ENCODE results near the gene ZNF830. TPM values are rescaled to one million over a fixed set of nuclear protein-coding genes. Genes with fewer than 3 reads are reported as not detected.

ZNF830 gene
- total and polyA plus RNA-seq, 2 of the 4 experiments (the other 2 are of a cell fraction): 5.5 to 6.6 TPM

DNA sequence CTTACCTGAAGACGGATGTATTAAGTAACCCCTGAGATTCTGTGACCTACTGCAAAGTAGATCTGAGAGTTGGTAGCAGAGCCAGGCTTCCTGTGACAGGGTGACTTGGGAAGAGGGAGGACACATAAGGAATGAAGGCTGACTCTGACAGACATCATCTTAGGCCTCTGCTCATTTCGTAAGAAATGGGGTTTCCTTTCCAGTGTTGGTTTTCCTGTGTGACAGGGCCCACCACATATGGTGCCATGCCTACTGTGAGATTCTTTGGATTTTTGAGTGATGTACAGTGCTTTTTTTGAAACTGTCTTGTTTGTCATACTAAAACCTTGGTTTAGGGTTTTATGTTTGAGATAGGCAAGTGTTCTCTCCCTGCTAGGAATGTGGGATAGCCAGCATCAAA is 31.7 kb downstream of the ZNF830 start:
- H3K36me3 ChIP-seq (ENCODE audit: control insufficient read depth, insufficient read depth, low read length): peaks cover 45% of the 10 kb centered on the region
- no peak overlapping the region for H4K91ac ChIP-seq (ENCODE audit: insufficient read depth, low read depth, low read length)
- ChIA-PET CTCF (no interaction called here), POLR2A (ENCODE audit: unreplicated experiment) (no interaction called here)
- peaks cover 14% of the 10 kb centered on the region for H3K9me1 ChIP-seq (ENCODE audit: insufficient read depth, low read length)
- no CpG with 5 or more reads among the region's 2 CpGs for WGBS, 2 experiments (ENCODE audit: extremely low coverage in 2 of 2, insufficient read length in 1 of 2)
- H2BK15ac ChIP-seq (ENCODE audit: low read depth, low read length): no peak overlapping the region
- DNase-seq: no peak
- H3K27ac ChIP-seq (ENCODE audit: insufficient read depth, low read length): no peak overlapping the region
- H4K5ac ChIP-seq (ENCODE audit: low read depth, low read length): no peak overlapping the region
- H4K8ac ChIP-seq (ENCODE audit: low read depth in 2 of 2, low read length in 2 of 2): no peak overlapping the region
- H3K14ac ChIP-seq (replicated peaks; ENCODE audit: low read depth, low read length): no peak overlapping the region
- H2AK9ac ChIP-seq (replicated peaks; ENCODE audit: low read depth, low read length, poor library complexity): no peak overlapping the region
- H3K23ac ChIP-seq (ENCODE audit: low read depth, low read length): no peak overlapping the region
- no peak overlapping the region for H3K18ac ChIP-seq (ENCODE audit: low read depth, low read length)
- H3K56ac ChIP-seq (ENCODE audit: extremely low read depth, insufficient read depth, low read length): no peak overlapping the region
- intact Hi-C loops (cut with micrococcal nuclease): loop anchor here (10.0 kb wide), 1 partner anchor 552 kb away; no protein-coding TSS in a partner anchor
- peaks cover 13% of the 10 kb centered on the region for H3K4me1 ChIP-seq (ENCODE audit: control insufficient read depth, insufficient read depth, low read length)
- no peak overlapping the region for H2AK5ac ChIP-seq (ENCODE audit: low read depth, low read length)
- TF ChIP-seq CTCF (conservative IDR thresholded peaks at IDR 0.05; ENCODE audit: low read depth, low read length): no peak
- no peak for TF ChIP-seq CHD1 (IDR thresholded peaks at IDR 0.05; ENCODE audit: low read depth, low read length)
- TF ChIP-seq RCOR1 (IDR thresholded peaks at IDR 0.05; ENCODE audit: insufficient replicate concordance, low read length): no peak
- TF ChIP-seq RAD21 (IDR thresholded peaks at IDR 0.05; ENCODE audit: low read length): no peak
- TF ChIP-seq FOS (IDR thresholded peaks at IDR 0.05; ENCODE audit: low read depth, low read length): no peak
- TF ChIP-seq RFX5 (IDR thresholded peaks at IDR 0.05; ENCODE audit: low read depth, low read length): no peak
- no peak overlapping the region for H3K4ac ChIP-seq (ENCODE audit: low read depth, low read length)
- no peak overlapping the region for H2BK20ac ChIP-seq (ENCODE audit: low read depth, low read length)
- no peak overlapping the region for H2AFZ ChIP-seq (replicated peaks; ENCODE audit: low read length, poor library complexity)
- no peak overlapping the region for H3K4me2 ChIP-seq (ENCODE audit: low read depth, low read length)
- no peak overlapping the region for H2BK5ac ChIP-seq (ENCODE audit: low read depth, low read length, poor library complexity, severe bottlenecking)
- no peak overlapping the region for H2BK120ac ChIP-seq (ENCODE audit: low read depth, low read length)
- BruUV-seq (replicated peaks): no TSS peak
- H3K79me1 ChIP-seq (ENCODE audit: low read depth in 1 of 2, low read length in 2 of 2): peaks cover 7 to 13% of the 10 kb centered on the region in 2 experiments; a peak in 3 of 4 replicates
- in situ Hi-C loops (cut with MboI; ENCODE audit: low sequenced_read_pairs): loop anchor here (25.0 kb wide), 1 partner anchor 594 kb away; the partner anchor contains the start of genes AP2B1 and PEX12
- no peak for ATAC-seq (ENCODE audit: low read depth)
- no peak overlapping the region for H3K4me3 ChIP-seq (ENCODE audit: insufficient read depth, low read depth, low read length)
- H3K9ac ChIP-seq (ENCODE audit: low read depth, low read length): no peak overlapping the region
- dilution Hi-C loops (cut with HindIII; ENCODE audit: low sequenced_read_pairs, unreplicated experiment): no loop called here
- no peaks in the 10 kb centered on the region for H3K9me3 ChIP-seq (ENCODE audit: control insufficient read depth, insufficient read depth, low read length)
- no peaks in the 10 kb centered on the region for H4K20me1 ChIP-seq (ENCODE audit: insufficient read depth, low read length)
- no peaks in the 10 kb centered on the region for H3K27me3 ChIP-seq (ENCODE audit: control insufficient read depth, insufficient read depth, low read length)

Data from IMR-90 (cell line).